HUES48 (cell line): ENCODE measurements around the gene PITPNC1.
A peak's percentile ranks its signal among the peaks of the same experiment; 100 is the strongest.
"Not testable (repeated sequence)": the region's sequence is repeated elsewhere in the genome, so short reads cannot be mapped to it uniquely, and the experiment has no call there.

Source experiments
- H3K27ac ChIP-seq: one replicate; pipeline ENCODE4 v1.7.0; 2013; ENCODE audit warnings: low read depth, low read length, inconsistent platforms
- H3K27me3 ChIP-seq: 2 replicates; pipeline ENCODE4 v1.6.1; 2013; ENCODE audit warnings: mild to moderate bottlenecking, low read length; ENCODE audit not compliant: control insufficient read depth, insufficient read depth
- H3K36me3 ChIP-seq: 2 replicates; pipeline ENCODE4 v1.6.1; 2013; ENCODE audit warnings: low read length; ENCODE audit not compliant: control insufficient read depth, insufficient read depth
- H3K4me1 ChIP-seq: 2 replicates; pipeline ENCODE4 v1.6.1; 2013; ENCODE audit warnings: mild to moderate bottlenecking, low read length; ENCODE audit not compliant: control insufficient read depth, insufficient read depth
- H3K4me3 ChIP-seq: 2 replicates; pipeline ENCODE4 v1.5.1; 2013; ENCODE audit warnings: mild to moderate bottlenecking, low read depth, low read length
- H3K9ac ChIP-seq: 2 replicates; pipeline ENCODE4 v1.6.1; 2013; ENCODE audit warnings: mild to moderate bottlenecking, low read depth, low read length, moderate library complexity
- H3K9me3 ChIP-seq: 2 replicates; pipeline ENCODE4 v1.6.1; 2013; ENCODE audit warnings: low read length; ENCODE audit not compliant: control insufficient read depth, insufficient read depth

Gene PITPNC1

DNA sequence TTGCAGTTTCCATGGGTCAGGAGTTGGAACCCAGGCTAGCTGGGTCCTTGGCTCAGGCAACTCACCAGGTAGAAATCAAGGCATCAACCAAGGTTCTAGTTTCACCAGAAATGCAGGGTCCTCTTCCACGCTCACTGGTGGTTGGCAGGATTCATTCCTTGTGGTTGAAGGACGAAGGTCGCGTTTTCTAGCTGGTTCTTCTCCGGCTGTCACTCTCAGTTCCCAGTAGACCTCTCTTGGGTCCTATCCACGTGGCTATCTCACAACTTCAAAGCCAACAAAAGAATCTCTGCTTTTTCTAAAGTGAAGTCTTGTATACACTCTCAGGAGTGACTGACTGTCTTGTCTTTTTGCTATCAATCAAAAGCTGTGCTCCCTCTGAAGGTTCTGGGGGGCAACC, 194.4 kb downstream of the PITPNC1 start:
- Histone ChIP-seq H3K36me3 (no peaks in the 10 kb centered on the region), H3K4me1 (no peaks in the 10 kb centered on the region), H3K27me3 (no peaks in the 10 kb centered on the region), H3K27ac (no peak overlapping the region), H3K4me3 (no peak overlapping the region), H3K9ac (no peak overlapping the region), H3K9me3 (no peaks in the 10 kb centered on the region)

DNA sequence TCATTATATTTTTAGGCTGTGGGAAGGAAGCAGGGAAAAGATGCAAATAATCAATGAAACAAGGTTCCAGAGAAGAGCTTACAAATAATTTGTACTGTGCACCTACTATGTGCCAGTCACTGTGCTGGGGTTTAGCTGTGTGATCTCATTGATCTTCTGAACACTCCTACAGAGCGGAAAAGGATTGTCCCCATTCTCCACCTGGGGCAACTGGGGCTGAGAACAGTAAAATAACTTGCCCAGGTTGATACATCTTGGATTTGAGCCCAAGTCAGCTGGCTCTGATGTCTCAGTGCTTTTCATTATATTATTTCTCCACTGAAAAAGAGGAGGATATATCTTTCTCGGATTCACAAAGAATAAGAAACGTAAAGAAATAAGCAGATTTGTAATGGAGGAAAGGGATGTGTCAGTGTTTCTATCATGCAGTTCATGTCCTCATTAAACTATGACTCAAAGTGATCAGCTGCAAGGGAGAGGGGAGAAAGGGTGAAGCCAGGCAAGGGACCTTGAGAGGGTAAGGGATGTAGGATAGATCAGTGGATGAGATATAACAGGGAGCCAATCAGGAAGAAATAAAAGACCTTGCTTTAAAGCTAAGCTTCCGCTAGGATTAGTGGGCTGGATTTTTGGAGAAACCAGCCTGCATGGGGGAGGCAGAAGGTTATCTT, 197.0 kb downstream of the PITPNC1 start:
- H3K36me3 ChIP-seq, result 0 out of 2 replicates have a peak, but pooled peaks cover 2% of the 10 kb centered on the region

DNA sequence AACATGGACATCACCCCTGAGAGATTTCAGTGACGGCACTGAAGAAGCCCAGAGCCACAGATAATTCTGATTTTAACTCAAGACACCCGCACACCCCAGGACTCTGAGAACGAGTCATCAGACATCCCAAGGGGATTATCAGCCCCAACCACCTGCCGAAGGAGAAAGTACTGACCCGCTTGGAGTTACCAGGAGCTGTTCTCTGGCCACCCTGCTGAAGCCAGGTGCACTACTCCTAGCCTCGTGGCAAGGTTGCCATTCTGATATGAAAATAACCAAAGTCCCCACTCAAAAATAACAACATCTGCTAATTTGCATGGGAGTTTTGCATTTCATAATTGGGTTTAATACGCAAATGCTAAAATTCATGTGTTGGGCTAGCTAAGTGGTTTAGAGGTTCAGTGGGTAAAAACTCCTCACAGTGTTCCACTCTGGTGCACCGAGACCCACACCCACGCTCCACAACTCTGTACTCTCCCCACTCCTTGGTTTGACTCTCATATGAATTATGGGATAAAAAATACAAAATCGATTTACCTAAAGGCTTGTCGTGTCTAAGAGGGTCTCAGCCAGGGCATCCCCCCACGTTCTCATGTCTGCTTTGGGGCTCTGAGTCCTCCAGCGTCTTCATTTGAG, 197.7 kb downstream of the PITPNC1 start:
- H3K36me3 ChIP-seq, result 0 out of 2 replicates have a peak, but pooled peaks cover 2% of the 10 kb centered on the region

More for the DNA sequence above, 197.0 kb downstream of the PITPNC1 start:
- H3K4me3 ChIP-seq, result no peak overlapping the region
- no peaks in the 10 kb centered on the region for H3K9me3 ChIP-seq
- H3K27ac ChIP-seq, result no peak overlapping the region
- no peak overlapping the region for H3K9ac ChIP-seq
- no peaks in the 10 kb centered on the region for H3K27me3 ChIP-seq
- H3K4me1 ChIP-seq, result peaks cover 10% of the 10 kb centered on the region

DNA sequence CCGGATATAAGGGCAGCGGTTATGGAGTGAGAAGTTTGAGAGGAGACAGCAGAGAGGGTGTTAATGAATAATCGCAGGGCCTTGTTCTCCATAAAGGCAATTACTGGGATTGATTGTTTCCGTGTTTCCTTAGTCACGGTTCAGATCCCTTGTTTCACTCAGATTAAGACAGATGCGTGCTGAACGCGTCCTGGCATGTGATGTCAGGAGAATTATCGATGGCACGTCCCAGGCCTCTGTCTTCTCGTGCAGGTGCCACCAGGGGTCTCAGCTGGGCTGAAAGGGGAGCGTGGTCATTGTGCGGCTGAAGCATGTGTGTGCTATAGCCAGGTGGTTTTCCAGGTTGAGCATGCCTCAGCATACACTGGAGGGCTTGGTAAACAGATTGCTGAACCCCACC, 198.2 kb downstream of the PITPNC1 start:
- Histone ChIP-seq H3K27me3 (no peaks in the 10 kb centered on the region), H3K36me3 (0 out of 2 replicates have a peak, but pooled peaks cover 2% of the 10 kb centered on the region), H3K9me3 (no peaks in the 10 kb centered on the region), H3K27ac (no peak overlapping the region), H3K4me3 (no peak overlapping the region), H3K4me1 (peaks cover 10% of the 10 kb centered on the region), H3K9ac (no peak overlapping the region)

More for the DNA sequence above, 197.7 kb downstream of the PITPNC1 start:
- Histone ChIP-seq H3K27me3 (no peaks in the 10 kb centered on the region), H3K4me3 (no peak overlapping the region), H3K27ac (no peak overlapping the region), H3K4me1 (peaks cover 10% of the 10 kb centered on the region), H3K9ac (no peak overlapping the region), H3K9me3 (no peaks in the 10 kb centered on the region)

DNA sequence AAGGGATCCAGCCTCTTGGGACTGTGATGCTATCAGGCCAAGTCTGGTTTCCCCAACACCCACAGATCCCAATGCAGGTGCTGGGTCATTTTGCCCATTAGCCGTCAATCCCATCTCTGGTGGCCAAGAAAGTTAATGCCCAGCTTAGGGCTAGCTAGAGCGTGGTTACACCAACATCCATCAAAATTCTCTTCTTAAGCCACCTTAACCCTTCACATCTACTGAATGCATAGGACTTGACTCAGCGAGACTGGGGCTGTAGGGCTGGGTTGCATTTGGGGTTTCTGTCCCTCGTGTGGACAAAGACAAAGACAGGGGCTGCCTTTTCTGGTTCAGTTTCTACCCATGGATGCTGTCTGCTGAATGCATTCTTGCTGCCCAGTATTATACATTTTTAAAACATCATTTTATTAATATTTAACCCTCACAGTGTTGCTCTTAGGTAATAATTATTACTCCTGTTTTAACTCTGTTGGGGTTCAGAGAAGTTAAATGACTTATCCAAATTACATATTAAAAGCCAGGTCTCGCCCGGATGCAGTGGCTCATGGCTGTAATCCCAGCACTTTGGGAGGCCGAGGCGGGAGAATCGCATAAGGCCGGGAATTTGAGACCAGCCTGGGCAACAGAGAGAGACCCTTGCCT, 199.5 kb downstream of the PITPNC1 start:
- Histone ChIP-seq H3K4me1 (peaks cover 10% of the 10 kb centered on the region), H3K27me3 (no peaks in the 10 kb centered on the region), H3K9me3 (no peaks in the 10 kb centered on the region), H3K4me3 (no peak overlapping the region), H3K27ac (no peak overlapping the region), H3K9ac (no peak overlapping the region), H3K36me3 (0 out of 2 replicates have a peak, but pooled peaks cover 2% of the 10 kb centered on the region)

DNA sequence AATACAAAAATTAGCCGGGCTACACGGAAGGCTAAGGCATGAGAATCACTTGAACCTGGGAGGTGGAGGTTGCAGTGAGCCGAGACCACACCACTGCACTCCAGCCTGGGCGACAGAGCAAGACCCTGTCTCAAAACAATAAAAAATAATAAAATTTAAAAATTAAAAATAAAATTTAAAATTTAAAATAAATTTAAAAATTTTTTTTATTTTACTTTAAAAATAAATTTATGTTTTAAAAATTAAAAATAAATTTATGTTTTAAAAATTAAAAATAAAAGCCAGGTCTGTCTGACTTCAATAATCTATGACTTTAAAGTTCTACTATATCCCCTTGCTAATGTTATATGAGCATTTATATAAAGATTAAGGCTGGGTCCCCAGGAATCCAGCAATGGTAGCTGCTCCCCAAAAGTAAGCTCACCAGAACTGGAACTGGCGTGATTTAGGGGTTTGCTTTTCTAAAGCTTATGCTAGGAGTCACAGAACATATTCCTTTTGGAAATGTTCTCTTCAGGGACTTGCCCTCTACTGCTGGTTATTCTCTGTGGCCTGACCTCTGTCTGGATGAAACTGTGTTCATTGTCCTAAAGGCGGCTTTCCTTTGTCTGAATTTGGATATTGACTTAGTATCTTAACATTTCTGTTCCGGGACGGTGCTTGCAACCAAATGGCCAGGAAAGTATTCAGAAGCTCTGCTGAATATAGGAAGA, 200.5 kb downstream of the PITPNC1 start:
- H3K4me1 ChIP-seq, result peaks cover 10% of the 10 kb centered on the region
- no peak overlapping the region for H3K4me3 ChIP-seq
- H3K9ac ChIP-seq, result no peak overlapping the region
- H3K36me3 ChIP-seq, result 0 out of 2 replicates have a peak, but pooled peaks cover 2% of the 10 kb centered on the region
- H3K27me3 ChIP-seq, result no peaks in the 10 kb centered on the region
- peak overlapping the region; percentile 56 for H3K27ac ChIP-seq
- no peaks in the 10 kb centered on the region for H3K9me3 ChIP-seq

DNA sequence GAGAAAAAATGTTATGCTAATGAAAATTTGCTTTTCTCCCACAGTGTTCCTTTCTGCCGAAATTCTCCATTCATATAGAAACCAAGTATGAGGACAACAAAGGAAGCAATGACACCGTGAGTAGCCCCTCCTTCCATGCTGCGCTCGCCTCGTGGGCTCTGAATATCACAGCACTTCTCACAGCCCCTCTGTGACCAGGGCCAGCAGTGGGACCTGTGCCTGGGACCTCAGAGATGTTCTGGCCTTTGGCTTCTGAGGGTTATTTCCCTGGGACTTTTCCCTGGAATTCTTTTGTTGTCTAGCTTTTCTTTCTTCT, 201.0 kb downstream of the PITPNC1 start:
- Histone ChIP-seq H3K4me3 (no peak overlapping the region), H3K27ac (peak overlapping the region; percentile 56), H3K27me3 (no peaks in the 10 kb centered on the region), H3K36me3 (0 out of 2 replicates have a peak, but pooled peaks cover 2% of the 10 kb centered on the region), H3K9me3 (no peaks in the 10 kb centered on the region), H3K9ac (no peak overlapping the region), H3K4me1 (peaks cover 10% of the 10 kb centered on the region)

DNA sequence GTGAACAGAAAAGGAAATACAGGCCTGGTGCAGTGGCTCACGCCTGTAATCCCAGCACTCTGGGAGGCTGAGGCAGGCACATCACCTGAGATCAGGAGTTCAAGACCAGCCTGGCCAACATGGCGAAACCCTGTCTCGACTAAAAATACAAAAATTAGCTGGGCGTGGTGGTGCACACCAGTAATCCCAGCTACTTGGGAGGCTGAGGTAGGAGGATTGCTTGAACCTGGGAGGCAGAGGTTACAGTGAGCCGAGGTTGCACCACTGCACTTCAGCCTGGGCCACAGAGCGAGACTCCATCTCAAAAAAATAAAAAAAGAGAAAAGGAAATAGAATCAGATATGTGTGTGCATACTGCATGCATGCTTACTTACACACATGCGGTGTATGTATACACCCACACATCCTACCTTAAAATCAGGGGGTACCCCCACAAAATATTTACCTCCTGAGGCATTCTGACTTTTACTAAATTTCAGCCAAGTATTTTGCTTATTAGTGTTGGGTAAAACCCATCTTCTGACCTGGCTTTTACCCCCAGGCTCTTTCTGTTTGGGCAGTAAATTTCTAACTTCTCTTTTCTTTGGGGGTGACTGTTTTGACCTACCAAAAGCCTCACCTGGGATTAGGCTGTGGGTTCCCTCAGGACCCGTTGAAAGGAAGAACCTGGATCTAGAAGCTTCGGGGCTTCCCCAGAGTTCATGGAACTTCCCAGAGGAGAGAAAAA, 201.8 kb downstream of the PITPNC1 start:
- not testable (repeated sequence) for H3K4me3 ChIP-seq, H3K36me3 ChIP-seq, H3K9me3 ChIP-seq, H3K27me3 ChIP-seq, H3K9ac ChIP-seq
- H3K27ac ChIP-seq, result peak overlapping the region; percentile 56
- H3K4me1 ChIP-seq, result peaks cover 10% of the 10 kb centered on the region

DNA sequence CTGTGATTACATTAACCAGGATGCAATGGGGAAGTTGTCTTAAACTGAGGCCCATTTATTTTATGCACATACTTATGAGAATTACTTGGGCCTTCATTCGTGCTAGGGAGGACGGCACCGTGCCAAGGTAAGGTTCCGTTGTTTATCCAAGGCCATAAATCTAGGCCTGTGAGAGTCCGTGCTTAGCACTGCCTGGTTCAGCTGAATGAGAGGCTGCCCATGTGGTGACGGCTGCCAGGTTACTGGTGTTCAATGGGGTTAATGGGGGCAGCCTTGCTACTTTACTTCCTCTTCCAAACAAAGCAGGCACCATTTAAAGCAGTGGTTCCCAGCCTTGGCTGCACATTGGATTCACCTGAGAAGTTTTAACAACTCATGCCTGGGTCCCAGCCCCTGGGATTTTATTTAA, 205.6 kb downstream of the PITPNC1 start:
- Histone ChIP-seq H3K9ac (no peak overlapping the region), H3K27me3 (no peaks in the 10 kb centered on the region), H3K4me3 (no peak overlapping the region), H3K4me1 (peaks cover 8% of the 10 kb centered on the region), H3K36me3 (0 out of 2 replicates have a peak, but pooled peaks cover 2% of the 10 kb centered on the region), H3K9me3 (no peaks in the 10 kb centered on the region), H3K27ac (no peak overlapping the region)

DNA sequence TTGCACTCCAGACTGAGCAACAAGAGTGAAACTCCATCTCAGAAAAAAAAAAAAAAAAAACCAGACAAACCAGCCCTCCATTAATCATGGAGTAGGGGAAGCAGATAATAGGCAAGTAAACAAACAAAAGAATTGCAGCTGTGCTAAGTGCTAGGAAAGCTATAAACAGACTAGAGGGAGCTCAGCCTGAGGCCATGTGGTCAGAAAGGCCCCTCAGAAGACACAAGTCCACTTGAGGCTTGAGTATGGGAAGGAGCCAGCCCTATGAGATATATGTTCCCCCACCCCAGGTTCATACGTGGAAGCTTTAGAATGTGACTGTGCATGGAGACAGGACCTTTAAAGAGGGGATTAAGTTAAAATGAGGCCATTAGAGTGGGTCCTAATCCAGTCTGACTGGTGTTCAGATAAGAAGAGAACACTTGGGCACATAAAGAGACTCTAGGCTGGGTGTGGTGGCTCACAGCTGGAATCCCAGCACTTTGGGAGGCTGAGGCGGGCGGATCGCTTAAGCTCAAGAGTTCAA, 208.1 kb downstream of the PITPNC1 start:
- Histone ChIP-seq H3K9ac (no peak overlapping the region), H3K9me3 (no peaks in the 10 kb centered on the region), H3K27me3 (no peaks in the 10 kb centered on the region), H3K36me3 (no peaks in the 10 kb centered on the region), H3K4me1 (no peaks in the 10 kb centered on the region), H3K27ac (no peak overlapping the region), H3K4me3 (no peak overlapping the region)
